NB4 (cell line): ENCODE results near the gene CPSF6.
A peak's percentile ranks its signal among the peaks of the same experiment; 100 is the strongest.

Experiments
- DNase-seq: peaks from one replicate; pipeline ENCODE4 v3.0.0; 2010; ENCODE audit warnings: low read depth
- H3K4me3 ChIP-seq: one replicate; pipeline ENCODE4 v1.5.1; 2011; ENCODE audit warnings: mild to moderate bottlenecking, low read depth, low read length, moderate library complexity
- CTCF ChIP-seq: IDR thresholded peaks from one replicate; pipeline ENCODE4 v1.5.1; 2012; ENCODE audit warnings: low read depth, low read length
- MAX ChIP-seq: IDR thresholded peaks from 2 replicates; pipeline ENCODE4 v1.6.1; 2011; ENCODE audit warnings: low read depth, low read length
- MYC ChIP-seq: IDR thresholded peaks from 2 replicates; pipeline ENCODE4 v1.6.1; 2011; ENCODE audit warnings: low read depth, low read length
- POLR2A ChIP-seq: IDR thresholded peaks from 2 replicates; pipeline ENCODE4 v1.6.1; 2011; ENCODE audit warnings: mild to moderate bottlenecking; ENCODE audit not compliant: insufficient read length; ENCODE audit errors: extremely low read depth

The CPSF6 gene

GRCh38 chr12:69274861-69275260, 35.5 kb downstream of the CPSF6 start:
- no peak for TF ChIP-seq POLR2A
- TF ChIP-seq MYC = no peak
- no peak for TF ChIP-seq MAX
- TF ChIP-seq CTCF = no peak
- no peak overlapping the region for H3K4me3 ChIP-seq
- no peak for DNase-seq

GRCh38 chr12:69275471-69275891, 36.1 kb downstream of the CPSF6 start:
- H3K4me3 ChIP-seq = no peak overlapping the region
- no peak for TF ChIP-seq MYC
- DNase-seq = no peak

GRCh38 chr12:69278814-69279782, 39.7 kb downstream of the CPSF6 start:
- DNase-seq = no peak
- H3K4me3 ChIP-seq = no peak overlapping the region
- TF ChIP-seq MYC (no peak), MAX (no peak), CTCF (no peak), POLR2A (no peak)

- peak; percentile 87 for DNase-seq
- TF ChIP-seq POLR2A = no peak
- TF ChIP-seq CTCF = peak; percentile 41
- peak overlapping the region; percentile 19 for H3K4me3 ChIP-seq
Measured at GRCh38 chr12:69284131-69284530, 44.8 kb downstream of the CPSF6 start.

GRCh38 chr12:69287556-69287955, 48.2 kb downstream of the CPSF6 start:
- no peak overlapping the region for H3K4me3 ChIP-seq
- TF ChIP-seq MAX = no peak
- no peak for TF ChIP-seq MYC
- TF ChIP-seq POLR2A = no peak
- TF ChIP-seq CTCF = no peak
- no peak for DNase-seq

GRCh38 chr12:69290545-69291277, 51.3 kb downstream of the CPSF6 start:
- peak; percentile 94 for DNase-seq
- TF ChIP-seq CTCF (peak; percentile 100), POLR2A (no peak), MYC (0 out of 2 replicates have a peak, but pooled peaks have one; percentile 24)
- H3K4me3 ChIP-seq = no peak overlapping the region
